ENCODE measurements around the gene LRRC14B.

DNA sequence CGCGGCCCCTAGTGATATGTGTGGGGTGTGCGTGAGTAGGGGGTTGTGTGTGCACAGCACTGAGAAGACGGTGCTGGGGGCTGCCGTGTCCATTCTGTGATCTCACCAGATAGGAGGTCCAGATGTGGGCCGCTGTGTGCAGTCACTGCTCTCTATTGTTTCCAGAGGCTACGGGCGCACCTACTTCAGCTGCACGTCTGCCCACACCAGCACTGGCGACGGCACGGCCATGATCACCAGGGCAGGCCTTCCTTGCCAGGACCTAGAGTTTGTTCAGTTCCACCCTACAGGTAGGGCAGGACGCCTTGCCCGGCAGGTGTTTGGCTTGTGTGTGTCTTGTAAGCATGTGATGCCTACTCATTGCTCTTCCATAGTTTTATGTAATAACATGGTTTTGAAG, 39.4 kb downstream of the LRRC14B start:
- TF ChIP-seq EZH2 (IDR thresholded peaks at IDR 0.05; ENCODE audit: borderline replicate concordance, low read depth, low read length, poor library complexity, severe bottlenecking) = no peak
- TF ChIP-seq, protein P1, sequence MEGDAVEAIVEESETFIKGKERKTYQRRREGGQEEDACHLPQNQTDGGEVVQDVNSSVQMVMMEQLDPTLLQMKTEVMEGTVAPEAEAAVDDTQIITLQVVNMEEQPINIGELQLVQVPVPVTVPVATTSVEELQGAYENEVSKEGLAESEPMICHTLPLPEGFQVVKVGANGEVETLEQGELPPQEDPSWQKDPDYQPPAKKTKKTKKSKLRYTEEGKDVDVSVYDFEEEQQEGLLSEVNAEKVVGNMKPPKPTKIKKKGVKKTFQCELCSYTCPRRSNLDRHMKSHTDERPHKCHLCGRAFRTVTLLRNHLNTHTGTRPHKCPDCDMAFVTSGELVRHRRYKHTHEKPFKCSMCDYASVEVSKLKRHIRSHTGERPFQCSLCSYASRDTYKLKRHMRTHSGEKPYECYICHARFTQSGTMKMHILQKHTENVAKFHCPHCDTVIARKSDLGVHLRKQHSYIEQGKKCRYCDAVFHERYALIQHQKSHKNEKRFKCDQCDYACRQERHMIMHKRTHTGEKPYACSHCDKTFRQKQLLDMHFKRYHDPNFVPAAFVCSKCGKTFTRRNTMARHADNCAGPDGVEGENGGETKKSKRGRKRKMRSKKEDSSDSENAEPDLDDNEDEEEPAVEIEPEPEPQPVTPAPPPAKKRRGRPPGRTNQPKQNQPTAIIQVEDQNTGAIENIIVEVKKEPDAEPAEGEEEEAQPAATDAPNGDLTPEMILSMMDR (conservative IDR thresholded peaks at IDR 0.05; ENCODE audit: low read depth, low read length) = no peak

All from A673 (cell line).